Activated CD8-positive, alpha-beta T cell treated with anti-CD3 and anti-CD28 coated beads for 36 hours (primary cell): ENCODE data around the gene MYBPC3. TPM values are rescaled to one million over a fixed set of nuclear protein-coding genes. Genes with fewer than 3 reads are reported as not detected.
A peak's percentile ranks its signal among the peaks of the same experiment; 100 is the strongest.

ENCODE experiments used
- ATAC-seq: fragments of 200-7000 bp; cut with Tn5 transposase; one replicate; pipeline ENCODE4 v1.10.0; 2021; ENCODE audit warnings: mild to moderate bottlenecking, moderate library complexity
- CTCF ChIA-PET: fragments of 350-600 bp; sonication (Branson Sonifier 250); formaldehyde crosslinking; loops from one replicate; lab custom pipeline; 2021; ENCODE audit warnings: antibody characterized with exemption; lab: Charles Lee
- POLR2A ChIA-PET: fragments of 350-600 bp; sonication (Branson Sonifier 250); formaldehyde crosslinking; loops from one replicate; lab custom pipeline; 2021; ENCODE audit warnings: antibody characterized with exemption; lab: Charles Lee
- DNase-seq: peaks from one replicate; pipeline ENCODE4 v3.0.0-alpha.2; 2020
- H3K27ac Mint-ChIP-seq: one replicate; pipeline ENCODE4 v1.8.0; 2021; ENCODE audit warnings: mild to moderate bottlenecking, mixed read lengths
- H3K27me3 Mint-ChIP-seq: one replicate; pipeline ENCODE4 v1.8.0; 2021; ENCODE audit warnings: mixed read lengths
- H3K36me3 Mint-ChIP-seq: one replicate; pipeline ENCODE4 v1.8.0; 2021; ENCODE audit warnings: low read depth, mixed read lengths
- H3K4me1 Mint-ChIP-seq: one replicate; pipeline ENCODE4 v1.8.0; 2021; ENCODE audit warnings: low read depth, mixed read lengths
- H3K4me3 Mint-ChIP-seq: one replicate; pipeline ENCODE4 v1.8.0; 2021; ENCODE audit warnings: mild to moderate bottlenecking, moderate library complexity, mixed read lengths
- H3K9me3 Mint-ChIP-seq: one replicate; pipeline ENCODE4 v1.8.0; 2021; ENCODE audit warnings: mixed read lengths
- intact Hi-C: fragments of 100-400 bp; cut with micrococcal nuclease; formaldehyde crosslinking; loops from one replicate; pipeline ENCODE4 v1.10.0; 2022
- total RNA-seq, 2 experiments: library from RNA; stranded (reverse); gene quantifications; one replicate each; pipeline ENCODE4 v1.2.3, GENCODE V29; 2021
- TF ChIP-seq, protein P1 (sequence below): fragments of 200-600 bp; IDR thresholded peaks from one replicate; pipeline ENCODE4 v1.8.0; 2022; ENCODE audit warnings: antibody characterized with exemption, mild to moderate bottlenecking

MYBPC3 gene
- total RNA-seq, 2 experiments from 2014 or later: not detected

DNA sequence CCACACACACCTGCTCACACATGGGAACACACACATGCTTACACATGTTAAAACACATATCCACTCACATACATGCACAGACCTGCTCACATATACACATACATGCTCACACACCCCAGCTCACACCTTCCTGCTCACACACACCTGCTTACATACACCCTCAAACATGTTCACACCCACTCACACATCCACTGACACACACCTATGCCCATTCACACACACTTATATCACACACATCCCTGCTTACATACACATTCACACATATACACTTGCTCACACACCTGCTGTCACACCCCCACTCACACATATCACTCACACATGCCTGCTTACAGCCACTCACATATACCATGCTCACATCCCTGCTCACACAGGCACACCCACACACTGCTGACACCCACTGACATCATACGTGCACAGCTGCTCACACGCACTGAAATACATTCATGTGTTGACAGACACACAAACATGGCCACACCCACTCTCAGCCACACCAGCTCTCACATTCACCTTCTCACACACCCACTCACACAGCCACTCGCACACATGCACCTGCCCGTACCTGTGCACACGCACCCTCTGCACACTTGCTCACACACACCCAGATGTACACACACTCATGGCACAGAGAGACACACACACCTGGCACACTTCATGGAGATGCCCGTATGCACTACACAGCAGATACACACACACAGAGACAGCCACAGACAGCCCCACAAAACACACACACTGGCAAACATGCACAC is 5.7 kb upstream of the MYBPC3 start:
- ATAC-seq (no peak), DNase-seq (no peak)
- ChIA-PET POLR2A (no interaction called here), CTCF (no interaction called here)
- Mint-ChIP-seq H3K27me3 (no peaks in the 10 kb centered on the region), H3K4me3 (no peak overlapping the region), H3K9me3 (no peaks in the 10 kb centered on the region), H3K27ac (no peak overlapping the region), H3K36me3 (no peaks in the 10 kb centered on the region), H3K4me1 (peaks cover 12% of the 10 kb centered on the region)
- intact Hi-C loops: no loop called here
- TF ChIP-seq, protein P1, sequence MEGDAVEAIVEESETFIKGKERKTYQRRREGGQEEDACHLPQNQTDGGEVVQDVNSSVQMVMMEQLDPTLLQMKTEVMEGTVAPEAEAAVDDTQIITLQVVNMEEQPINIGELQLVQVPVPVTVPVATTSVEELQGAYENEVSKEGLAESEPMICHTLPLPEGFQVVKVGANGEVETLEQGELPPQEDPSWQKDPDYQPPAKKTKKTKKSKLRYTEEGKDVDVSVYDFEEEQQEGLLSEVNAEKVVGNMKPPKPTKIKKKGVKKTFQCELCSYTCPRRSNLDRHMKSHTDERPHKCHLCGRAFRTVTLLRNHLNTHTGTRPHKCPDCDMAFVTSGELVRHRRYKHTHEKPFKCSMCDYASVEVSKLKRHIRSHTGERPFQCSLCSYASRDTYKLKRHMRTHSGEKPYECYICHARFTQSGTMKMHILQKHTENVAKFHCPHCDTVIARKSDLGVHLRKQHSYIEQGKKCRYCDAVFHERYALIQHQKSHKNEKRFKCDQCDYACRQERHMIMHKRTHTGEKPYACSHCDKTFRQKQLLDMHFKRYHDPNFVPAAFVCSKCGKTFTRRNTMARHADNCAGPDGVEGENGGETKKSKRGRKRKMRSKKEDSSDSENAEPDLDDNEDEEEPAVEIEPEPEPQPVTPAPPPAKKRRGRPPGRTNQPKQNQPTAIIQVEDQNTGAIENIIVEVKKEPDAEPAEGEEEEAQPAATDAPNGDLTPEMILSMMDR: no peak

DNA sequence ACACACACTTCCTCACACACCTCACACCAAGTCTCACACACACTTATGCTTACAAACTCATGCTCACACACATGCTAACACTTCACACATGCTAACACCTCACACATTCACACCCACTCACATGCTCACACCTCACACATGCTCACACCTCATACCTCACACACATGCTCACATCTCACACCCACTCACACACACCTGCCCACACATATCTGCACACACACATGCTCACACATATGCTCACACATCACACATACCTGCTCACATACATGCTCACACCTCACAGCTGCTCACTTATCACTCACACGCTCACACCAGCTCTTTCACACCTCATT is 4.5 kb upstream of the MYBPC3 start:
- intact Hi-C loops: no loop called here
- Mint-ChIP-seq H3K4me3 (no peak overlapping the region), H3K9me3 (no peaks in the 10 kb centered on the region), H3K27me3 (no peaks in the 10 kb centered on the region), H3K4me1 (peaks cover 12% of the 10 kb centered on the region), H3K27ac (no peak overlapping the region), H3K36me3 (no peaks in the 10 kb centered on the region)
- TF ChIP-seq, protein P1: no peak
- POLR2A ChIA-PET: no interaction called here
- ATAC-seq (no peak), DNase-seq (no peak)
- CTCF ChIA-PET: no interaction called here

DNA sequence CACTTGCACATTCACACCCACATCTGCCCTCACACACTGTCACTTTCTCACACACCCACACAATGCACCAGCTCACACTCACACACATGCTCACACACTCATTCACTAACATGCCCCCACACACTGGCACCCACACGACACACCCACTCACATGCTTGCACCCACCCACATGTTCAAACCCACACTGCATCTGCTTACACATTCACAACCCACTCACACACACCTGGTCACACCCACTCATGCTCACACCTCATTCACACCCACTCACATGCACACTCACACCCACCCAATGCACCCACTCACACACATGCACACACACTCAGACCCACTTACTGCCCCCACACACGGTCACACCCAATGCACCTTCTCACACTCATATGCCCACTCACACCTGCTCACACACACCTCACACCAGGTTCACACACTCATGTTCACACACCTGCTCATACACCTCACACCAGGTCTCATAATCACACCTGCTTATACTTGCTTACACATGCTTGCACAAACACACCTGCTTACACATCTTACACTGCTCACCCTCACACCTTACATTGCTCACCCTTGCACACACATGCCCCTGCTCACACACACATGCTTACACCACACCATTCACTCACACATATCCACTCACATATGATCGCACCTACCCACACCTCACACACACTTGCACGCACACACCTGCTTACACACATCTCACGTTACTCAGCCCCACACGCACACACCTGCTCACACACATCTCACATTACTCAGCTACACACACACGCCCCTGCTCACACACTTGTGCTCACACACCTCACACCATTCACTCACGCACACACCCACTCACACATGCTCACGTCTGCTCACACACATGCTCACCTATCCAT is 3.9 kb upstream of the MYBPC3 start:
- peaks cover 12% of the 10 kb centered on the region for H3K4me1 Mint-ChIP-seq
- TF ChIP-seq, protein P1: no peak
- H3K4me3 Mint-ChIP-seq: no peak overlapping the region
- no peaks in the 10 kb centered on the region for H3K9me3 Mint-ChIP-seq
- ATAC-seq: no peak
- intact Hi-C loops: no loop called here
- ChIA-PET CTCF (no interaction called here), POLR2A (no interaction called here)
- H3K36me3 Mint-ChIP-seq: no peaks in the 10 kb centered on the region
- no peak for DNase-seq
- no peaks in the 10 kb centered on the region for H3K27me3 Mint-ChIP-seq
- H3K27ac Mint-ChIP-seq: no peak overlapping the region

DNA sequence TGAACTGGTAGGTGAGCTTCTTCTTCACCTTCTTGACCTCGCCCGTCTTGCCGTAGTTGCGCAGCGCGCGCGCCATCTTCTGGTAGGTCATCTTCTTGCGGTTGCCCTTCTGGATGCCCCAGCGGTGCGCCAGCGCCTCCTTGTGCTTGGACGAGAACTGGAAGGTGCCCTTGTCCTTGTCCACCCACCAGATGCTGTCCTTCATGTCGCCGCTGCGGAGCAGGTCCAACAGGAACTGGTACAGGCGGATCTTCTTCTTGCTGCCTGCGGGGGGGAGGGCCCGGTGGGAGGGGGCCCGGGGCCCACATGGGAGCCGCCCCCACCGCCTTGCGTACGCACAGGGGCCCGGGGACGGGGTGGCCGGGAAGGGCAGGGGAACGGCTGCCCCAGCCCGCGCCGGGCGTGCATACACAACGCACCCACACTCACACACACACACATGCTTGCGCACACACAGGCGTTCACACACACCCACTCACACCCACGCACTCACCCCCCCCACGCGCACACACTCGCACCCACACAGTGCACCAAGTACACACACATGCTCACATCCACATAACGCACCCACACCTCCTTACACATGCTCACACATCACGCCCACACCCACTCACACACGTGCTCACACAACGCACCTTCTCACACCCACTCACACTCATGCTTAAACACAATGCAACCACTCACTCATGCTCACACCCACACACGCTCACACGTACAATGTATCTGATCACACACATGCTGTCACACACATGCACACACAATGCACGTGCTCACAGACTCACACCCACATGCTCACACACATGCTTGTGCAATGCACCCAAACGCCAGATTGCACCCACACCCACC is 3.0 kb upstream of the MYBPC3 start:
- no peak overlapping the region for H3K4me3 Mint-ChIP-seq
- H3K9me3 Mint-ChIP-seq: no peaks in the 10 kb centered on the region
- DNase-seq (peak; percentile 71), ATAC-seq (peak; percentile 43)
- CTCF ChIA-PET: interaction anchor here (0.6 to 2.0 kb wide), 6 partner anchors 18 to 357 kb away, joined by 3 to 6 read pairs (median 4); partner anchors contain the start of gene ACP2
- H3K36me3 Mint-ChIP-seq: no peaks in the 10 kb centered on the region
- no peaks in the 10 kb centered on the region for H3K27me3 Mint-ChIP-seq
- POLR2A ChIA-PET: interaction anchor here (0.6 kb wide), 1 partner anchor 347 kb away, joined by 3 read pairs; no protein-coding TSS in a partner anchor
- H3K27ac Mint-ChIP-seq: no peak overlapping the region
- TF ChIP-seq, protein P1: peak; percentile 30
- intact Hi-C loops: no loop called here
- peaks cover 10% of the 10 kb centered on the region for H3K4me1 Mint-ChIP-seq
